ENCODE measurements around the gene RNH1.
A peak's percentile ranks its signal among the peaks of the same experiment; 100 is the strongest.

The RNH1 gene

GRCh38 chr11:506995-507726 lies at the start of gene RNH1:
RNH1 (minus strand) TSS chr11:507242; CDS start chr11:502162, 5,080 bp downstream.
- Mint-ChIP-seq H3K27me3 (no peaks in the 10 kb centered on the region), H3K4me3 (peak within 1 kb of the TSS; percentile 98), H3K36me3 (peaks cover 19% of the 10 kb centered on the region), H3K4me1 (peaks cover 51% of the 10 kb centered on the region), H3K9me3 (no peaks in the 10 kb centered on the region), H3K27ac (peak within 1 kb of the TSS; percentile 100)
- ATAC-seq: peak; percentile 89

GRCh38 chr11:555780-556661 lies 49.0 kb upstream of the RNH1 start:
- no peak overlapping the region for H3K4me3 Mint-ChIP-seq

GRCh38 chr11:555227-555779 lies 48.3 kb upstream of the RNH1 start:
- H3K27me3 Mint-ChIP-seq: no peaks in the 10 kb centered on the region
- peaks cover 19% of the 10 kb centered on the region for H3K4me1 Mint-ChIP-seq
- no peaks in the 10 kb centered on the region for H3K9me3 Mint-ChIP-seq
- ATAC-seq: no peak
- peak overlapping the region; percentile 60 for H3K4me3 Mint-ChIP-seq
- no peaks in the 10 kb centered on the region for H3K36me3 Mint-ChIP-seq
- H3K27ac Mint-ChIP-seq: no peak overlapping the region

More at GRCh38 chr11:555780-556661, 49.0 kb upstream of the RNH1 start:
- Mint-ChIP-seq H3K27ac (no peak overlapping the region), H3K9me3 (no peaks in the 10 kb centered on the region), H3K27me3 (no peaks in the 10 kb centered on the region), H3K36me3 (no peaks in the 10 kb centered on the region), H3K4me1 (peaks cover 19% of the 10 kb centered on the region)
- ATAC-seq: no peak

- Mint-ChIP-seq H3K36me3 (no peaks in the 10 kb centered on the region), H3K4me1 (peaks cover 12% of the 10 kb centered on the region), H3K27me3 (no peaks in the 10 kb centered on the region), H3K4me3 (peak overlapping the region; percentile 60), H3K27ac (no peak overlapping the region), H3K9me3 (no peaks in the 10 kb centered on the region)
- peak; percentile 81 for ATAC-seq
Observed at GRCh38 chr11:554428-555226, 47.6 kb upstream of the RNH1 start.

- Mint-ChIP-seq H3K9me3 (no peaks in the 10 kb centered on the region), H3K27ac (no peak overlapping the region), H3K4me1 (peaks cover 12% of the 10 kb centered on the region), H3K27me3 (no peaks in the 10 kb centered on the region), H3K36me3 (no peaks in the 10 kb centered on the region), H3K4me3 (peak overlapping the region; percentile 35)
- ATAC-seq: no peak
Observed at GRCh38 chr11:553988-554340, 46.9 kb upstream of the RNH1 start.

- H3K4me1 Mint-ChIP-seq: peaks cover 16% of the 10 kb centered on the region
- no peaks in the 10 kb centered on the region for H3K36me3 Mint-ChIP-seq
- H3K27me3 Mint-ChIP-seq: no peaks in the 10 kb centered on the region
- no peak overlapping the region for H3K27ac Mint-ChIP-seq
- H3K9me3 Mint-ChIP-seq: no peaks in the 10 kb centered on the region
- no peak for ATAC-seq
- H3K4me3 Mint-ChIP-seq: no peak overlapping the region
Observed at GRCh38 chr11:553083-553987, 46.3 kb upstream of the RNH1 start.

- Mint-ChIP-seq H3K9me3 (no peaks in the 10 kb centered on the region), H3K4me3 (no peak overlapping the region), H3K27ac (no peak overlapping the region), H3K27me3 (no peaks in the 10 kb centered on the region), H3K36me3 (no peaks in the 10 kb centered on the region), H3K4me1 (peaks cover 15% of the 10 kb centered on the region)
- ATAC-seq: no peak
Observed at GRCh38 chr11:551596-551995, 44.6 kb upstream of the RNH1 start.

- Mint-ChIP-seq H3K36me3 (no peaks in the 10 kb centered on the region), H3K27me3 (no peaks in the 10 kb centered on the region), H3K9me3 (no peaks in the 10 kb centered on the region), H3K27ac (no peak overlapping the region), H3K4me3 (no peak overlapping the region), H3K4me1 (peaks cover 11% of the 10 kb centered on the region)
- ATAC-seq: no peak
Observed at GRCh38 chr11:551131-551530, 44.1 kb upstream of the RNH1 start.

GRCh38 chr11:550746-551085 lies 43.7 kb upstream of the RNH1 start:
- H3K36me3 Mint-ChIP-seq: no peaks in the 10 kb centered on the region
- no peak for ATAC-seq
- no peak overlapping the region for H3K27ac Mint-ChIP-seq
- H3K4me1 Mint-ChIP-seq: peaks cover 10% of the 10 kb centered on the region
- H3K27me3 Mint-ChIP-seq: no peaks in the 10 kb centered on the region
- H3K9me3 Mint-ChIP-seq: no peaks in the 10 kb centered on the region
- H3K4me3 Mint-ChIP-seq: no peak overlapping the region

GRCh38 chr11:550021-550745 lies 43.1 kb upstream of the RNH1 start:
- Mint-ChIP-seq H3K36me3 (no peaks in the 10 kb centered on the region), H3K27me3 (no peaks in the 10 kb centered on the region), H3K9me3 (no peaks in the 10 kb centered on the region), H3K4me1 (peaks cover 10% of the 10 kb centered on the region), H3K27ac (no peak overlapping the region), H3K4me3 (no peak overlapping the region)
- ATAC-seq: no peak

- no peaks in the 10 kb centered on the region for H3K9me3 Mint-ChIP-seq
Observed at GRCh38 chr11:548700-549603, 41.9 kb upstream of the RNH1 start.

GRCh38 chr11:545171-545570 lies 38.1 kb upstream of the RNH1 start:
- H3K9me3 Mint-ChIP-seq: no peaks in the 10 kb centered on the region
- no peak overlapping the region for H3K27ac Mint-ChIP-seq
- peaks cover 10% of the 10 kb centered on the region for H3K4me1 Mint-ChIP-seq
- H3K36me3 Mint-ChIP-seq: no peaks in the 10 kb centered on the region
- ATAC-seq: no peak
- no peak overlapping the region for H3K4me3 Mint-ChIP-seq
- no peaks in the 10 kb centered on the region for H3K27me3 Mint-ChIP-seq

More at GRCh38 chr11:548700-549603, 41.9 kb upstream of the RNH1 start:
- peaks cover 10% of the 10 kb centered on the region for H3K4me1 Mint-ChIP-seq
- H3K4me3 Mint-ChIP-seq: peak overlapping the region; percentile 16
- H3K27ac Mint-ChIP-seq: no peak overlapping the region
- no peaks in the 10 kb centered on the region for H3K27me3 Mint-ChIP-seq
- ATAC-seq: peak; percentile 51
- no peaks in the 10 kb centered on the region for H3K36me3 Mint-ChIP-seq

- Mint-ChIP-seq H3K36me3 (no peaks in the 10 kb centered on the region), H3K27me3 (no peaks in the 10 kb centered on the region), H3K4me1 (peaks cover 10% of the 10 kb centered on the region), H3K9me3 (no peaks in the 10 kb centered on the region), H3K27ac (no peak overlapping the region), H3K4me3 (no peak overlapping the region)
- no peak for ATAC-seq
Observed at GRCh38 chr11:544817-545166, 37.8 kb upstream of the RNH1 start.
